Testis (tissue), 2 donors: Measurements from ENCODE around the gene SMOC1.

ENCODE experiments used
- CTCF ChIP-seq, 3 experiments: fragments of 450-650 bp in 2 of 3; fragments of 200-600 bp in 1 of 3; sonication (generic) in 1 of 3; IDR thresholded peaks; one replicate each; pipeline ENCODE4 v1.5.1; 2016 to 2019; ENCODE audit warnings: antibody characterized with exemption in 3 of 3, mild to moderate bottlenecking in 2 of 3, moderate library complexity in 1 of 3
- POLR2A ChIP-seq: fragments of 450-650 bp; IDR thresholded peaks from one replicate; pipeline ENCODE4 v1.6.1; 2017; ENCODE audit warnings: antibody characterized with exemption, mild to moderate bottlenecking, moderate library complexity

GRCh38 chr14:70047598-70048312, 168.5 kb downstream of the SMOC1 start:
- TF ChIP-seq CTCF (IDR thresholded peaks at IDR 0.05) (no peak), POLR2A (no peak)
